ENCODE data around the gene CBX2.
"Not testable (repeated sequence)": the region's sequence is repeated elsewhere in the genome, so short reads cannot be mapped to it uniquely, and the experiment has no call there.

The CBX2 gene

DNA sequence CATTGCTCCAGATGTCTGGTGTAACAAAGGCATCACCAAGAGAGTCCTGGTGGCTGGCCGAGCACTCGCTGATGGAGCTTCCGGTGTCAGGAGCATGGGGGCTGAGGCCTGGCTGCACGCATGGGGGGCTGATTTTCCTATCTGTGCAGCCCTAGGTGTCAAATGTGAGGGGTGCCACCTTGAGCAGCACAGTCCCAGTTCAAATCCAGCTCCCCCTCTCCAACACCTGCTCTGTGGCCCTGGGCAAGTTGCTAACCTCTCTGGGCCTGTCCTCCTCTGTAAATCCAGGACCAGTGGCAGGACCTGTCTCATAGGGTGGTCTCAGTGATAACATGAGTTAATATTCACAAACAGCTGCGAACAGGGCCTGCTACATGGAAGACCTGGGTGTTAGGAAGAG is 34.3 kb upstream of the CBX2 start:
- DNase-seq = no peak

DNA sequence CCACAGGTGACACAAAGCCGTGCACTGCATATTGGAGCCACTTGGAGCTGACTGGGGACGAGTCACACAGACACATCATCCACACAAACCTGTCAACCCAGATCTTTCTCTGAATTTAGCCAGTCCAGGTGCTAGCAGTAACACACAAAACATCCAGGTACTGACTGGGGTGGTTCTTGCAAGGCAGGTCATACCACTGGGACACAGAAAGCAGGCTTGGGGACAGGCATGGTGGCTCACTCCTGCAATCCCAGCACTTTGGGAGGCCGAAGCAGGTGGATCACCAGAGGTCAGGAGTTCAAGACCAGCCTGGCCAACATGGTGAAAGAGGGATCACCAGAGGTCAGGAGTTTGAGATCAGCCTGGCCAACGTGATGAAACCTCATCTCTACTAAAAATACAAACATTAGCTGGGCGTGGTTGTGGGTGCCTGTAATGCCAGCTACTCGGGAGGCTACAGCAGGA is 32.3 kb upstream of the CBX2 start:
- no peak for DNase-seq

DNA sequence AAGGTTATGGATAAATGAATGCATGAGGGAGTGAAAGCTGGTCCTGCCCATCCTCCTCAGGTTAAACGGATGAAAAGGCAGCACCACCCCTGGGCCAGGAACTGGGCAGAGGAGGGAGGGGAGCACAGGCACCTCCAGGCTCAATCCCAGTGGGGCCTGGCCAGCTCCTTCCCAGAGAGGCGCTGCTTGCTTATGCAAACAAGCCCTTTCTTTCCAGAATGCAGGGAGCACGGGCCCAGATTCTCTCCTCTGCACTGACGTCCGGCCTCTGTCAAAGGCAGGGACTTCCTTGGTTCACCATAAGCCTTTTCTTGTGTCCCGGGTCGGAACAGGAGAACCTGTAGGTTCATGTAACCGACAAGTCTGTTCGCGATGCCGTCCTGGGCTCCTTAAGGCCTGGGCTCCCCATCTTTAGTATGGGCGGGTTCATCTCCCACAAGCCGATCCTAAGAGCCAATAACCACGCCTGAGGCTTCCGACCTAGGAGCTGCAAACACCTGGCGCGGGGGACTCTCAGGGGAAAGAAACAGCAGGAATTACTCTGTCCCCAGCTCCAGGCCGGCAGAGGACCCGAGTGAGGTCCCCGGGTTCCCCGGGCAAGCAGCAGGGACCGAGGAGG is 30.9 kb upstream of the CBX2 start:
- DNase-seq = no peak

DNA sequence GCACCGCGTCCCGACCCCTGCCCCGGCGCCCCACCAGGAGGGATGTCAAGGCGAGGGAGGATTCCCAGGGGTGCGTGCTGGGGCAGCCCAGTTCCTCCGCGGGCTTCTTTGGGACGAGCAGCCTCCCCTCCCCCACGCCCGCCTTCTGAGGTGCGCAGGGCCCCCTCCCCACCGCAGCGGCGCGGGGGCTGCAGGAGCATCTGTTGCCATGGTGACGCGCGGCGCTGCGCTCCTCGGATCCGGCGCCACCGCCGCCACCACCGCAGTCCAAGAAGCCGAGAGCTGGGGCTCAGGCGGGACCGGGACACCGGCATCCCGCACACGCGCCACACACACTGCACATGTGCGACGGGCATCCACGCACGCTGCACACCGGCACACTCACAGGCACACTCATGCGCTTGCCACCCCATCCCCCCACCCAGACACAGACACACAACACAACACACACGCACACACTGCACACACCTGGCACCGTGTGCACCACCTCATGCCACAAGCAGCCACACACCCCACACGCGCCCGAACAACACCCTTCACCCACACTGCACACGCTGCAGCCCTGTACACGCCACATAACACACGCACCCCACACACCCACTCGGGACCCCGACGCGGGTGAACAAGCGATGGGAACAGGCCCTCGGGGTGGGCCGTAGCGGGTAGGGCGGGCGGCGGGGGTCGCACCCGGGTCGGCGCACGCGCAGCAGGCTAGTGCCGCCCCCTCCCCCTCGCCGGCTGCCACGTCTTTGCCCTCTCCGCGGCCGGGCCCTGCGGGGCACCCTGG is 30.2 kb upstream of the CBX2 start:
- DNase-seq = no peak

DNA sequence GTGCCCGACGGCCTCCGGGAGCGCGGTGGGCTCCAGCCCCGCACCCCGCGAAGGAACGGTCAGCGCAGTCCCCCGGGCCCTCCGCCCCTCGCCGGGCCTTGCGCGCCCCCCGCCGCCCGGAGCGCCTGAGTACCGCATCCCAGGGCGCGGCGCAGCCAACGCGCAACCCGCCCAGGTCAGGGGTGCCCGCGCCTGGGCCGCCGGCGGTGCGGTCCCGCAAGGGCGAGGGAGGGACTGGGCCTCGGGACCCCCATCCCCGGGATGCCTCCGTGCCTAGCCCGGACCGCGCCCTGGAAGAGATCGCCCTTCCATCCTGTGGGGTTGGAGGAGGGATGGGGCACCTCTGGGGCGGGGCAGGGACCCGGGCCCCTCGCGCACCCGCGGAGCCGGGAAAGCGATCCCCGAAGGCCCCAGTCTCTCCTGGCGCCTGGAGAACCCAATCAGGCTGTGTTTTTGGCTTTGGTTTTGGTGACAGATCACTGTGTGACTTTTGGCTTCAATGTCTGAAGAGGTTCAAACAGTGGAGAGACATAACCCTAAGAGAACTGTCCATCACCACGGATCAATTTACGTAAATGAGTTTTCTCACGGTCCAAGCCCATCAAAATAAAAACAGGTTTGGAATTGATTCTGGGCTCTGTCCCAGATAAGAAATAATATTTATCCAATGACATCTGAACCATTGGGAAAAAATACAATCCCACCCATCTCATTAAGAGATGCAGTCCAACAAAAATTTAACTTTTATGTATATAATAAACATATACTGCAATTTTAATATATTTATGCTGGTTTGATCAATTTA is 29.5 kb upstream of the CBX2 start:
- no peak for DNase-seq

DNA sequence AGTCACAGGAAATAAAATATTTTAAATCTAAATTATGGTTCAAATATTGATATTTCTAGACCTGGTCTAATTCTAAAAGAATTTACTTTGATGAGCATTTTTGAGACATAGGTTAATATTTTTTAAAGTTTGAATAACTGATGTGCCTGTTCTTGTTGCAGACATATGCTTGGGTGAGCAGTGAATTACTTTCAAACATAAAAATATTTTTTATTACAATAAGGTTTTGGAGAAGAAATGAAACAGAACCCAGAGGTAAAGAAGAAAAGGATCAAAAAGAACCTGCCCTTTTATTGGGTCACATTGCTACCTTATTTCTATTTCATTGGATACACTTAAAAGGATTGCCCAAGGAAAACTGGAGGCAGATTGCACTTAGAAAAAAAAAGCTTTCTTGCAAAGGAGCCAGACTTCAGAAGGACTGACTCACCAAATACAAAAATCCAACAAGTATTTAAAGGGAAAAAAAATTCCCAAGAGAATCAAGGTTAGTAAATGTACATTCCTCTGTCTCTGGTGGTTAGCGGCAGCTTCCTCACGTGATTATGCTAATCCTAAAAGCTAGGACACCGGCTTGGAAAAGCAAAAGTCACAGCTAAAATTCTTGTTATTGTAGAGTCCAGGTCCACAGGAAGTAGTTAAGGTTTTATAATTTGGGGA is 28.7 kb upstream of the CBX2 start:
- peak; percentile 80 for DNase-seq

DNA sequence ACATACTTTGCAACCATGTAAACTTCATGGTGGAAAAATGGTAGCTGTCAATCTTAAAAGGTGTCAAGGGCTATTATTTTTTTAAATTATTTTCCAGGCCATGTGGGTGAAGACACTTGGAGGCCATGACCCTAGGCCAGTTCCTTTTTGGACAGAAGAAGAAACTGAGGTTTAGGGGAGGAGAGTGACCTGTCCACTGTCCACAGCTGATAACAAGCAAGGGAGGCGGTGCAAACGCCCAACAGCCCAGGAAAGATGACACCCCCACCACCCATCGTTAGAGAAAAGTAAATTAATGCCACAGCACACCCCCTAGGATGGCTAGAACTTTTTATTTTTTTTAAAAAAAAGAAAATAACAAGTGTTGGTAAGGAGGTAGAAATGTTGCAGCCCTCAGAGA is 28.0 kb upstream of the CBX2 start:
- DNase-seq = no peak

DNA sequence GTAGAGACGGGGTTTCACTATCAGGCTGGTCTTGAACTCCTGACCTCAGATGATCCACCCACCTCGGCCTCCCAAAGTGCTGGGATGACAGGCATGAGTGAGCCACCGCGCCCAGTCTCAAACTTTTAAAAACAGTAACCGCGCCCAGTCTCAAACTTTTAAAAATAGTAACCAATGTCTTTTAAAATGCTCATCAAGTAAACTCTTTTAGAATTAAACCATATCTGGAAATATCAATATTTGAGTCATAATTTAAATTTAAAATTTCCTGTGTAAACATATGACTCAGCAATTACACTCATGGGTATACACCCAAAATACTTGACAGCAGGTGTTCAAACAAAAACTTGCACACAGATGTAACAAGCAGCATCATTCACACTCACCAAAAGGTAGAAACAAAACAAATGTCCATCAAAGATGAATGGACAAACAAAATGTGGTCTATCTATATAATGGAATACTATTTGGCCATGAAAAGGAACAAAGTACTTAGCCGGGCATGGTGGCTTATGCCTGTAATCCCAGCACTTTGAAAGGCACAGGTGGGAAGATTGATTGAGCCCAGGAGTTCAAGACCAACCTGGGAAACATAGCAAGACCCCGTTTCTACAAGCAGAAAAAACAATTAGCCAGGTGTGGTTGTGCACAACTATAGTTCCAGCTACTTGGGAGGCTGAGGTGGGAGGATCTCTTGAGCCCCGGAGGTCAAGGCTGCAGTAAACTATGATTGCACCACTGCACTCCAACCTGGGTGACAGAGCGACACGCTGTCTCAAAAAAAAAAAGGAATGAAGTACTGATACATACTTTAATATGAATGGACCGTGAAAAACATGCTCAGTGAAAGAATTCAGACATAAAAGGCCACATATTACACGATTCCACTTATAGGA is 27.1 kb upstream of the CBX2 start:
- no peak for DNase-seq

DNA sequence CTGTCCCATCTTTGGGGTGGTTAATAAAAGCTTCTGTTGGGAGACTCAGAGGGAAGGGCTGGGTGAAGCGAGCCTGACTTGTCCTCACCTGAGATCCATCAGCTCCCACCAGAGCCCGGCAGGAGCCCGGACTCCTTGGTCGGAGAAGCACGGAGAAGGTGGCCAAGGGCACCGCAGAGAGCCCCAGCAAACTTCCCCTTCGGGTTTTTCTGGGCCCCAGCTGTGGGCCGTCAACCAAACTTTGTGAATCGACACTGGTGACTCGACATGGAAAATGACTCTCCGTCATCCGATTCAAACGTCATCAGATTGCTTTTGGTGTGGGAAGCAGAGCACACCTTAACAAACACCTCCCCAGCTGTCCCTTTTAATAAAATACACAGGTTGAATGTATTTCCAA is 25.8 kb upstream of the CBX2 start:
- DNase-seq = no peak

DNA sequence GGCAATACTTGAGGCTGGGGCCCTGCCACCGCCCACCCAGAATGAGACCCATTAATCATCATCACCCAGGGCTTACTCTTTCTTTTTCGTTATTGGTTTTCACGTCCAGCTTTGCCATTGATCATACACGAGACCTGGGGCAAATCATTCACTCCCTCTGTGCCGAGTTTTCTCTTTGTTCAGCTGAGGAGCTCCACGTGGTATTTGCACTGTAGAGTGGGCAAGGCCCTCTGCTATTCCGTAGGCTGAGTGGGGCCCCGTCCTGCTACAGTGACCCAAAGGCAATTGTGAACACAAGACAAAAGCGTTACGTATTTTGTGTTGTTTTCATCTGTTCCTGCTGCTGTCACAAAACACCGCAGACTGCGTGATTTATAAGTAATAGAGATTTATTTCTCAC is 23.6 kb upstream of the CBX2 start:
- DNase-seq = no peak

DNA sequence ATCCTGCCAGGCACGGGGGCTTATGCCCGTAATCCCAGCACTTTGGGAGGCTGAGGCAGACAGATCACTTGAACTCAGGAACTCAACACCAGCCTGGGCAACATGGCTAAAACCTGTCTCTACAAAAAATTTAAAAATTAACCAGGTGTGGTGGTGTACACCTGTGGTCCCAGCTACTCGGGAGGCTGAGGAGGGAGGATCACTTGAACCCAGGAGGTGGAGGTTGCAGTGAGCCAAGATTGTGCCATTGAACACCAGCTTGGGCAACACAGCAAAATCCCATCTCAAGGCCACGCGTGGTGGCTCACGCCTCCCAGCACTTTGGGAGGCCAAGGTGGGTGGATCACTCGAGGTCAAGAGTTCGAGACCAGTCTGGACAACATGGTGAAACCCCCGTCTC is 23.0 kb upstream of the CBX2 start:
- not testable (repeated sequence) for DNase-seq

DNA sequence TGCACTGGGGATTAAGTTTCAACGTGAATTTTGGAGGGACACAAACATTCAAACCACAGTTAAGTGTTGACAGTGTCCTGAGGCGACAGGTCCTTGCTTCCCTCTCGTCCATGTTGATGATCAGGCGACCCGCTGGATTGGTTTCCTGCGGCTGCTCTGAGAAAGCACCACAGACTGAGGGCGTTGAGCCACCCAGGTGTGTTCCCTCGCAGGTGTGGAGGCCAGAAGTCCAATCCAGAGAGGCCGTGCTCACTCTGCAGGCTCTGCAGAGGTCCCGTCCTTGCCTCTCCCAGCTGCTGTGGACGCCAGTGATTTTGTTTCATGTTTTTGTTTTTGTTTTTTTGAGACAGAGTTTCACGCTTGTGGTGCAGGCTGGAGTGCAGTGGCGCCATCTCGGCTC is 22.4 kb upstream of the CBX2 start:
- no peak for DNase-seq

DNA sequence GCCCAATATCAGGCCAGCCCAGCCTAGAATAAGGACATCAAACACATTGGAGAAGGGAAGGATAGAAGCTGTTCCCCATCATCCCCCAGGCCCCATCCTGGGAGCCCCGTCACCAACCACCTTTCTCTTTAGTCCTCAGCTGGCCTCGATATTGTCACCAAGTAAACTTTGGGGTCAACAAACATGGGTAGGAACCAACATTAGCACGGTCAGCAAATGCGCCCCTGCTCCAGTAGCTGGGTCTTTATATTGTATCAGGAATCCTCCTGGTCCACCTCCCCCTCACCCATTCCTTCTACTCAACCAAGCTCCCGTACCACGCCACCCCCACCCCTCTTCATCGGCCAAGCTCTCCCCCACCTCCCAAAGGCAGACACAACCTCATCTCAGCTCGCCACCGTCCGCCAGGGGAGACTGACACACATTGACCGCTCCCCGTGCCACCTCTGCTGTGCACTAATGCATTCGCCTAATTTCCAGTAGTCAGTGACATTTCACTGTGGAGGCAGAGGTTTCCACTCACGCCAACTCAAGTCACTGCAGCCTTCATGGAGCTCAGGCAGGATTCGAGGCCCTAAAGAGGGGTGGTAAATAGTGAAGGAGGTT is 20.7 kb upstream of the CBX2 start:
- DNase-seq = no peak

DNA sequence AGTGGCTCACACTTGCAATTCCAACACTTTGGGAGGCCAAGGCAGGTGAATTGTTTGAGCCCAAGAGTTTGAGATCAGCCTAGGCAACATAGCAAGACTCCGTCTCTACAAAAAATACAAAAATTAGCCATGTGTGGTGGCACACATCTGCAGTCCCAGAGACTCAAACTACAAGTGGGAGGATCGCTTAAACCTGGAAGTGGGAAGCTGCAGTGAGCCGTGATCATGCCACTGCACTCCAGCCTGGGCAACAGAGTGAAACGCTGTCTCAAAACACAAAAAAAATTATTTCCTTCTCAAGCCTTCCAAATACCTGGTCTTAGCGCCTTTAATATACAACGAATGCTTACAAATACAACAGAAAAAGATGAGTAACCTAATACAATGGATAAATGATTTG is 19.7 kb upstream of the CBX2 start:
- DNase-seq = no peak

DNA sequence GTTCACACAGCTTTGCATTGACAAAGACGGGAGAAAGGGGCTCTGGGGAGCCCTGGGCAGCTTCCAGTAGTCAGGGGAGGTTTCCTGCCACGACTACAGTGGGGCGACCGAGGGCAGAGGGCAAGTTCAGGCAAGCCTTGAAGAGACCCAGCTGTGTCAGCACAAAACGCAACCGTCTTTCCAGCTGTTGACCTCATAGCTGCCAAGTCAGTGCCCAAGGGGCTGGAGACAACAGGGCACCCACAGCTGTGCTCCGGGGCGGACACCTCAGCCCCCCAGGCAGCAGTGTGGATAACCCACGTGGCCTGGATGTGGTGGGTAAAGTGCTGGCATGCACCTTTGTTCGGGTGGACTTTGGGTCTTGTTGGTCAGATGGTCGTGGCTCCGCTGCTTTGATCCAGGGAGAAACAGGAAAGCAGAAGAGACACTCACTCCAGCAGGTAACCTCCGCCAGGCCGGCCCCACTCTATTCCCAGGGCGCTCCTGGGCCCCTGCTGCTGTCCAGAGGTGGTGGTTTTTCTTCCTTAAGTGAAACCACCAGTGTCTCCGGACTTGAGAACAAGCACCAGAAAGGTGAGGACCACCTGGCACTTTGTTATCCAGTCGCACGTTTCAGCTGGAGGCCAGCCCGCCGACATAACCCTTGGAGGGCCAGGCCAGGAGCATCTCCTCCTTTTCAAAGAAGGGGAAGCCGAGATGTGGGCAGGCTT is 17.6 kb upstream of the CBX2 start:
- no peak for DNase-seq

DNA sequence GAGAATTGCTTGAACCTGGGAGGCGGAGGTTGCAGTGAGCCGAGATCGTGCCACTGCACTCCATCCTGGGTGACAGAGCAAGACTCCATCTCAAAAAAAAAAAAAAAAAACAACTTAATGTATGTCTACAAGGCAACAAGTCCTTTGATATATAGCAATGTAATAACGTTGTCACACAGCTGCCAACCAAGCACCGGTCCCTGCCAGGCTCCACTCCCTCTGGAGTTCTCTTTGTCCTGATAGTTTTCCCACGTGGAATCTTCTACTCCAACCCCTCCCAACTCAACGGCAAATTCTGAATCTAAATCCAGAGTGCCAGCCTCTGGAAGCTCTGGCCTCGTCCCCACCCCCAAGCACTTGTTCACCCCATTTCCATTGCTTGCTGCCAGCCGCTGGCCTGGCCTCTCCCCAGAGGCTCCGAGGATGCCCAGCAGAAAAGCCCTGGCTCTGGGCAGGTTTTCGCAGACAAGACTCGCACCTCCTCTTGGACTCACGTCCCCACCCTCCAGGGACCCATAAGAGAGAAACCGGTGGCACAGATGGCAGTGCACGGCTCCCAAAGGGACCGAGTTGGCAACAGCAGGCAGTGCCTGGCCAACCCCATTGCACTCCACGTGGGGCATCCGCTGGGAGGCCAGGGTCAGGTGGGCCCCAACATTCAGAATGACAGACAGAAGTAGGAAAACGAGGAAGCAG is 15.9 kb upstream of the CBX2 start:
- no peak for DNase-seq

DNA sequence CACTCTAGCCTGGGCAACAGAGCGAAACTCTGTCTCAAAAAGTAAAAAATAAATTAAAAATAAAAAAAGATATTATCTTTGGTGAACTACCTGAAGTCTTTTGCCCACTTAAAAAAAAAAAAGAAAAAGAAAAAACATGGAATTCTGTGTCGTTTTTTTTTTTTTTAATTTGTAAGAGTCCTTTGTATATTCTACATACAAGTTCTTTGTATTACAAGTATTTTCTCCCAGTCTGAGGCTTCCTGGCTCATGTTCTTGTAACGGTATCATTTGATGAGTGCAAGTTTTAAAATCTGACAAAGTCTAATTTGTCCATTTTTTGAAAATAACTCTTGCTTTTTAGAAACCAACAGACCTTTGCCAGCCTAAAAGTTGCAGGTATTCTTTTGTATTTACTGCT is 12.2 kb upstream of the CBX2 start:
- no peak for DNase-seq

DNA sequence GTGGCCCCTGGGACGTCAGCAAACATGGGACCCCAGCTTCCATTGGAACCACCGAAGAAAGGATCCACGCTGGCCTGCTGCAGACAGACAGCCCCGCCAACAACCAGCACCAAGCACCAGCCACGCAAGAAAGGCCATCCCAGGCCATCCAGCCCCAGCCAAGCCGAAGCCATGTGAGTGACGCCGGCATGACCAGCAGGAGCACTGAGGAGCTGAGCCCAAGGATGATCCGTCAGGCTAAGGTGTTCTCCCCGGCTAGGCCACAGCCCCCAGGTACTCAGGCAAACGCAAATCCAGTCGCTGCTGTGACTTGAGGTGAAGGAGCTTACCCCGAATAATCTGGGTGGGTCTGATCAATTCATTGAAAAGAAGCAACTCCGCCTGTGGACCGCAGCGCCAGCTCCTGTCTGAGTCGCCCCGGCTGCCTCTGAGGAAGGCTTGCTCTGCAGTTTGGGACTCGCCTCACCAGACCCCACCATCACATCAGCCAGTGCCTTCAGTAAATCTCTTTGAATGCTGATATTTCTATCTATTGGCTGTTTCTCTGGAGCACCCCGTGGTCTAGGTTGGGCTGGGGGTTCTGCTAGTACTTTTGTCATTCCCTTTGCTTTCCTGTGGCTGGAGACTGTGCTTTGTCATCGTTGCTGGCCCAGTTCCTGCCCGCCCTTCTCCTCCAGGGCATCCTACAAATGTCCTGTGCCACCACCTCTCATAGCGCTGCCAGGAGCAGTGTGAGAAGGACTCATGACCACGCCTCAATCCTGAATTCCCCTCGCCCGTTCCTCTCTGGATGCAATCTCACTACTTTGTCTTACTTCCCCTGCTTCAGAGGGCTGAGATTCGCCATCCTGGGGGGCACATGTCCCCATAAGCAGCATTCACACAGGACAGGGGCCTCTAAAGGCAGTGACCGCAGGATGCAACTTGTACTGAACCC is 8.1 kb upstream of the CBX2 start:
- DNase-seq = no peak

DNA sequence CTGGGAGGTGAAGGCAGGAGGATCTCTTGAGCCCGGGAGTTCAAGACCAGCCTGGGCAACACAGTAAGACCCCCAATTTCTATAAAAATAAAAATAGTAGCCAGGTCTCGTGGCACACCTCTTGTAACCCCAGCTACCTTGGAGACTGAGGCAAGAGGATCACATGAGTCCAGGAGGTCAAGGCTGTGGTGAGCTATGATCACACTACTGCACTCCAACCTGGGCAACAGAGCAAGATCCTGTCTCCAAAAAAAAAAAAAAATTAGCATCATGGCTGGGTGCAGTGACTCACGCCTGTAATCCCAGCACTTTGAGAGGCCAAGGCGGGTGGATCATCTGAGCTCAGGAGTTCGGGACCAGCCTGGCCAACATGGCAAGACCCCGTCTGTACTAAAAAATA is 6.7 kb upstream of the CBX2 start:
- no peak for DNase-seq
